ENCODE measurements around the gene SPEG. TPM values are rescaled to one million over a fixed set of nuclear protein-coding genes. Genes with fewer than 3 reads are reported as not detected.

Gene SPEG
- total RNA-seq, 6 experiments from 2014 or later: 0.24 to 1.5 (median 0.48) TPM

DNA sequence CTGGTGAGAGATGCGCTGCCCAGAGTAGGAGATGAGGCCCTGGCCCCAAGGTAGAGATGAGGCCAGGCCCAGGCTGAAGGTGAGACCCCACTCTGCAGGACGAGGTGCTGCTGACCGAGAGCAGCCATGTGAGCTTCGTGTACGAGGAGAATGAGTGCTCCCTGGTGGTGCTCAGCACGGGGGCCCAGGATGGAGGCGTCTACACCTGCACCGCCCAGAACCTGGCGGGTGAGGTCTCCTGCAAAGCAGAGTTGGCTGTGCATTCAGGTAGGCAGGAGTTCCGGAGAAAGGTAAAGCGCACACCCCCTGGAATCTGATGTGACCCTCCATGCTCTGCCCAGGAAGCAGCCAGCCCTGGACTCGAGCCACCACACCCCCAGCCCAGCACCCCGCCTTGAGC is 42.5 kb downstream of the SPEG start:
- H3K27ac ChIP-seq: no peak overlapping the region
- TF ChIP-seq, protein P1, sequence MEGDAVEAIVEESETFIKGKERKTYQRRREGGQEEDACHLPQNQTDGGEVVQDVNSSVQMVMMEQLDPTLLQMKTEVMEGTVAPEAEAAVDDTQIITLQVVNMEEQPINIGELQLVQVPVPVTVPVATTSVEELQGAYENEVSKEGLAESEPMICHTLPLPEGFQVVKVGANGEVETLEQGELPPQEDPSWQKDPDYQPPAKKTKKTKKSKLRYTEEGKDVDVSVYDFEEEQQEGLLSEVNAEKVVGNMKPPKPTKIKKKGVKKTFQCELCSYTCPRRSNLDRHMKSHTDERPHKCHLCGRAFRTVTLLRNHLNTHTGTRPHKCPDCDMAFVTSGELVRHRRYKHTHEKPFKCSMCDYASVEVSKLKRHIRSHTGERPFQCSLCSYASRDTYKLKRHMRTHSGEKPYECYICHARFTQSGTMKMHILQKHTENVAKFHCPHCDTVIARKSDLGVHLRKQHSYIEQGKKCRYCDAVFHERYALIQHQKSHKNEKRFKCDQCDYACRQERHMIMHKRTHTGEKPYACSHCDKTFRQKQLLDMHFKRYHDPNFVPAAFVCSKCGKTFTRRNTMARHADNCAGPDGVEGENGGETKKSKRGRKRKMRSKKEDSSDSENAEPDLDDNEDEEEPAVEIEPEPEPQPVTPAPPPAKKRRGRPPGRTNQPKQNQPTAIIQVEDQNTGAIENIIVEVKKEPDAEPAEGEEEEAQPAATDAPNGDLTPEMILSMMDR (IDR thresholded peaks at IDR 0.05): no peak
- TF ChIP-seq POLR2A (IDR thresholded peaks at IDR 0.05): no peak
- WGBS (ENCODE audit: insufficient coverage, low coverage, low lambda C conversion rate, missing lambda C conversion rate): 57% methylated on average over 1 of the region's 13 CpGs
- H3K4me1 ChIP-seq: no peaks in the 10 kb centered on the region
- intact Hi-C loops (cut with DNase I): loop anchor here (5.0 to 10.0 kb wide), 2 partner anchors 55 to 58 kb away; no protein-coding TSS in a partner anchor
- no peak for ATAC-seq
- H3K36me3 ChIP-seq: no peaks in the 10 kb centered on the region
- H3K27me3 ChIP-seq: no peaks in the 10 kb centered on the region
- no peak for DNase-seq
- no peak overlapping the region for H3K4me3 ChIP-seq
- H3K9me3 ChIP-seq: no peaks in the 10 kb centered on the region

DNA sequence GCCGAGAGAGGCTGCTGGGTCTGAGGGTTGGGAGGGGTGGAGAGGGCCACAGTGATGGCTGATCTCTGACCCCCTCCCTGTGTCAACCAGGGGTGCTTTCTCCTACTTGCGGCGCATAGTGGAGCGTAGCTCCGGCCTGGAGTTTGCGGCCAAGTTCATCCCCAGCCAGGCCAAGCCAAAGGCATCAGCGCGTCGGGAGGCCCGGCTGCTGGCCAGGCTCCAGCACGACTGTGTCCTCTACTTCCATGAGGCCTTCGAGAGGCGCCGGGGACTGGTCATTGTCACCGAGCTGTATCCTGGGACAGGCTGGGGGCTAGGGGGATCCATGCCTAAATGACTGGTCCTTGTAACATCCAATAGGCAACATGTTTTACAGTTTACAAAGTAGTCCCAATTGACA is 43.2 kb downstream of the SPEG start:
- WGBS (ENCODE audit: insufficient coverage, low coverage, low lambda C conversion rate, missing lambda C conversion rate): 73% methylated on average over 3 of the region's 15 CpGs
- intact Hi-C loops (cut with DNase I): loop anchor here (5.0 to 10.0 kb wide), 2 partner anchors 54 to 57 kb away; no protein-coding TSS in a partner anchor
- peak in 1 of 3 donors; percentile 54 for DNase-seq

DNA sequence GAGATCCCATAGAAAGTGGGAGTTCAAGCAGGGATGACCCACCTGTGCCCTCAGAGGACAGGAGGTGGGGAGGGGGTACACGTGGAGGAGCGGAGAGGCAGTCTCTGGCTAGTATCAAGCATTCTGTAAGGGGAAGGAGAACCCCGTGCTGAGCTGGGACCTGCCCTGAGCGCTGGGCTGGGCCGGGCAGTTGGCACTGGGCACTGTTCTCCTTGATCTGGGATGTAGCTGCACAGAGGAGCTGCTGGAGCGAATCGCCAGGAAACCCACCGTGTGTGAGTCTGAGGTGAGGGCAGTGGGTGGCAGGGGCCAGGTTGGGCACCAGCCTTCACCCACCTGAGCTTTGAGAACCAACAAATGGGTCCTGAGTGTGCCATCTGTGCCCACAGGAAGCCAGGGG is 44.3 kb downstream of the SPEG start:
- H3K27ac ChIP-seq: no peak overlapping the region
- H3K27me3 ChIP-seq: peaks cover 0 to 10% of the 10 kb centered on the region in 2 donors
- TF ChIP-seq POLR2A (IDR thresholded peaks at IDR 0.05): no peak
- TF ChIP-seq, protein P1 (IDR thresholded peaks at IDR 0.05): no peak
- ATAC-seq (no peak), DNase-seq (no peak)
- H3K4me1 ChIP-seq: no peaks in the 10 kb centered on the region
- intact Hi-C loops (cut with DNase I): loop anchor here (5.0 to 10.0 kb wide), 2 partner anchors 53 to 56 kb away; no protein-coding TSS in a partner anchor
- 71% methylated on average over 3 of the region's 8 CpGs for WGBS (ENCODE audit: insufficient coverage, low coverage, low lambda C conversion rate, missing lambda C conversion rate)
- H3K4me3 ChIP-seq: no peak overlapping the region
- no peaks in the 10 kb centered on the region for H3K36me3 ChIP-seq
- H3K9me3 ChIP-seq: no peaks in the 10 kb centered on the region

More for the DNA sequence above, 43.2 kb downstream of the SPEG start:
- peaks cover 0 to under 1% of the 10 kb centered on the region in 2 donors for H3K27me3 ChIP-seq
- no peaks in the 10 kb centered on the region for H3K4me1 ChIP-seq
- TF ChIP-seq, protein P1 (IDR thresholded peaks at IDR 0.05): no peak
- no peak for TF ChIP-seq POLR2A (IDR thresholded peaks at IDR 0.05)
- no peak for ATAC-seq
- H3K4me3 ChIP-seq: no peak overlapping the region
- no peaks in the 10 kb centered on the region for H3K9me3 ChIP-seq
- H3K36me3 ChIP-seq: no peaks in the 10 kb centered on the region
- no peak overlapping the region for H3K27ac ChIP-seq

DNA sequence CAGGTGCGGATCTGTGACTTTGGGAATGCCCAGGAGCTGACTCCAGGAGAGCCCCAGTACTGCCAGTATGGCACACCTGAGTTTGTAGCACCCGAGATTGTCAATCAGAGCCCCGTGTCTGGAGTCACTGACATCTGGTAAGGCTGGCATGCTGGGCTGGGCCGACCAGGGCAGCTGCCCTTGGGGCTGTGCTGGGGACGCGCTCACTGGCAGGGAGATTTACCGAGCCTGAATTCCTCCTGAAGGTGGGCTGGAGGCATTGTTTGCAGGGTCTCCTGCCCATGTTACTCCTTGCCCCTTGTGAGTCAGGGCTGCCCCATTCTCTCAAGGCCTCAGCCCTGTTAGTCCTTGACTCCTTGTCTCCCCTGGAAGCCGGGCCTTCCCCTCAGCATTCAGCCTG is 45.4 kb downstream of the SPEG start:
- ATAC-seq (no peak), DNase-seq (no peak)
- TF ChIP-seq, protein P1 (IDR thresholded peaks at IDR 0.05): no peak
- TF ChIP-seq POLR2A (IDR thresholded peaks at IDR 0.05): no peak
- Histone ChIP-seq H3K27me3 (peaks cover 0 to 20% of the 10 kb centered on the region in 2 donors), H3K4me3 (no peak overlapping the region), H3K27ac (no peak overlapping the region), H3K4me1 (no peaks in the 10 kb centered on the region), H3K9me3 (no peaks in the 10 kb centered on the region), H3K36me3 (no peaks in the 10 kb centered on the region)
- 80% methylated on average over 1 of the region's 8 CpGs for WGBS (ENCODE audit: insufficient coverage, low coverage, low lambda C conversion rate, missing lambda C conversion rate)
- intact Hi-C loops (cut with DNase I): no loop called here

Data from right lobe of liver (tissue), 6 donors.